ENCODE results near the gene LBP.
A peak's percentile ranks its signal among the peaks of the same experiment; 100 is the strongest.
"Not testable (repeated sequence)": the region's sequence is repeated elsewhere in the genome, so short reads cannot be mapped to it uniquely, and the experiment has no call there.

LBP gene

DNA sequence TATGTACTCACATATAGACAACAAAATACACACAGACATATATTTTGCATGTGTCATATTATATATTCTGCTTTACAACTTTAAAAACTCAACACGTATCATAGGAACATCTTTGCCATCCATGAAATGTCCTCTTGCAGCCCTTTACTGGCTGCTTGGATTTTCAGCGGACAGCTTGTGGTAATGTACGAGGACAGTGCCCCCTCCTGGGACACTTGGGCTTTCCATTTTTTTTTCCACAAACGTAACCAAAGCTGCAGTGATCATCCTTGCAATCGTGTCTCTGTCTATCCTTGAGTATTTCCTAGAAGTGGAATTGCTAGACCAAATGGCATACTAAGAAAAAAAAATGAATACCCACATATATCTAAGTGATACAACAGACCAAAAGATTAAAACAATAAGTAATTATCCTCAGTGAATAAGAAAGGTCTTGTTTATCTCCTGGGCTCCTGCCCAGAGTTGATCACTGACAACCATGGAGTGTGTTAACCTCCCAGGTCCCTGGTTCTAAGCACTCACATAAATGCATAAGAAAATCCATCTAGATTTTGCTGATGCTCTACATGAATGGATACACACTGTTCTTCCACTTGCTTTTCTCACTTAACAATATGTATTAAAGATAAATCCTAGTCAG, 24.2 kb upstream of the LBP start:
- DNase-seq (ENCODE audit: low spot score) = peak; percentile 78

DNA sequence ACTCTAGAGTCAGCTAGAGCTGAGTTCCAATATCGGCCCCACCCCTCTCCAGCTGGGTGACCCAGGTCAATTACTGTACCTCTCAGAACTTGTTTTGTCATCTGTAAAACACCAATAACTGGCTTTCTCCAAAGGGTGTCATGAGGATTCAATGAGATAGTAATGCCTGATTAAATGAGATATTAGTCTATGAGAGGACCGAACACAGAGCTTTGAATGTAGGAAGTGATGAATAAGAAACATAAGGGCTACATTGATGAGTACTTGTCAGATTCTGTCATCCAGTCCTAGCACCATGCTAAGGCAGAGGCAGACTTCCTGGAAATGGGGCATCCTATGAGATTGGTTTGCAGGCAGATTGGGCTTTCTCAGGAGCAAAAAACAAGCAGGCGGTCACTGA, 22.1 kb upstream of the LBP start:
- DNase-seq (ENCODE audit: low spot score) = no peak

DNA sequence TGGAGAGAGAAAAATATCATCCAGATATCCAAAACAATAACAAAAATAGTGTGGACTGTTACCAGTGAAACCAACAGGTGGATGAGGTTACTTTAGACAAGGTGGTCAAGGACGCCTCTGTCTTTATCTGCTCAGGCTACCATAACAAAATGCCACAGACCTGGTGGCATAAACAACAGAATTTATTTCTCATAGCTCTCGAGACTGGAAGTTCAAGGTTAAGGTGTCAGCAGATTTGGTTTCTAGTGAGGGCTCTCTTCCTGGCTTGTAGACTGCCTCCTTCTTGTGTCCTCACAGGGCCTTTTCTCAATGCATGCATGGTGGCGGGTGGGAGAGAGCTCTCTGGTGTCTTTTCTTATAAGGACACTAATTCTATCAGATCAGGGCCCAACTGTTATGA, 21.1 kb upstream of the LBP start:
- DNase-seq (ENCODE audit: low spot score) = no peak

DNA sequence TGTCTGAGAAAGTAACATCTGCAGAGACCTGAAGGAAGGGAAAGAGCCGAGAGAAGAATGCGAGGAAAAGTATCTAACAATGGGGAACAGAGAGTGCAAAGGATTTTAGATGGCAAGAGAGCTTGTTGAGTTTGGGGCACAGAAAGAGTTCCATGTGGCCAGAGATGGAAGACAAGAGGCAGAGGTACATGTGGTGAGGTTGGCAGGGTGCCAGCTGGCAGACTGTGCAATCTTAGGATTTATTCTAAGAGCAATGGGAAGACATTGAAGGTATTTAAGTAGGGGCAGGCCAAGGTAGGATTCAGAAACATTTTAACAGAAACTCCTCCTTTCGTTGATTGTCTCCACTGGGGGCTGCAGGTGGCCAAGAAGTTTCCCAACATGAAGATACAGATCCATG, 20.4 kb upstream of the LBP start:
- DNase-seq (ENCODE audit: low spot score) = no peak

DNA sequence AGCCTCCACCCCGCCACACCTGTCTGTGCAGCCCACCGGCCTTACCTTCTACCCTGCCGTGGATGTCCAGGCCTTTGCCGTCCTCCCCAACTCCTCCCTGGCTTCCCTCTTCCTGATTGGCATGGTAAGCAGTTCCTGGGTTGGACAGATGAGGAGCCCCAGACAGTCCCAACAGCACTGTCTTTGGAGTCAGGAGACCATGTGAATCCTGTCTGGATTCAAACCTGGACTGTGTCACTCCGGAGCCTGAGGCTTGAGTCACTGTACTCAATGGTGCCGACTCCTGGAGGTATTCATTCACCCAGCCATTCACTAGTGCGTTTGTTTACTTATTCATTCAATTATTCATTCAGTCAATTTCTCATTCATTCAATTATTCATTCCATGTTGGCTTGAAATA, 20.0 kb upstream of the LBP start:
- DNase-seq (ENCODE audit: low spot score) = no peak

DNA sequence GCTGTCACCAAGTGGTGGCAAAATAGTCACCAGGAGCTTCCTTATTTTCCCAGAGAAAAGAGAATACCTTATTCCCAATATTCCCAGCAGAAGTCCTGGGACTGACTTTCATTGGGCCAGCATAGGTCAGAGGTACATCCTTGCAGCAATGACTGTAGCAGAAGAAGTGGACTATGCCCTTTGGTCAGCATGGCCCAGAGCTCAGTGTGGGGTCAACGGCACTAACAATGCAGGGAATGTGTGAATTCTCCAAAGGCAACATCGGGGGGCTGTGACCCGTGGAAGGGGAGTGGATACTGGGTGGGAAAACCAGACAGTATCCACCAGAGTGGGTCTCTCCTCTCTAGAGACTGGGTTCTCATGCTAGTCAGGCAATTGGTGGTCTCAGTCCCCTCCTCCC, 15.6 kb upstream of the LBP start:
- DNase-seq (ENCODE audit: low spot score) = no peak

DNA sequence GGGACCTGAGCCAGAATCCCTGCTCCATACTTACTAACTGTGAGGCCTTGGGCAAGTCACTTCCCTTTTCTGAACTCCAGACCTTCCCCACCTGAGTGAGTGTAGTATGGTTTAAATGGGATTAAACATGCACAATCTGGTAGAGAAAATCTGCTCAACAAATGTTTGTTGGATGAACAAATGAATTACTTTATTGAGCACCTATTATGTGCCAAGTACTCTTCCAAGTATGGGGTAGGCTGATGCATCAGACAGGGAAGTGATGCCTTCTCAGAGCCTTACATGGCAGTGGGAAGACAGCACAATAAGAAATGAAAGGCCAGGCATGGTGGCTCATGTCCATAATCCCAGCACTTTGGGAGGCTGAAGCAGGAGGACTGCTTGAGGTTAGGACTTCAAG, 15.0 kb upstream of the LBP start:
- DNase-seq (ENCODE audit: low spot score) = no peak

DNA sequence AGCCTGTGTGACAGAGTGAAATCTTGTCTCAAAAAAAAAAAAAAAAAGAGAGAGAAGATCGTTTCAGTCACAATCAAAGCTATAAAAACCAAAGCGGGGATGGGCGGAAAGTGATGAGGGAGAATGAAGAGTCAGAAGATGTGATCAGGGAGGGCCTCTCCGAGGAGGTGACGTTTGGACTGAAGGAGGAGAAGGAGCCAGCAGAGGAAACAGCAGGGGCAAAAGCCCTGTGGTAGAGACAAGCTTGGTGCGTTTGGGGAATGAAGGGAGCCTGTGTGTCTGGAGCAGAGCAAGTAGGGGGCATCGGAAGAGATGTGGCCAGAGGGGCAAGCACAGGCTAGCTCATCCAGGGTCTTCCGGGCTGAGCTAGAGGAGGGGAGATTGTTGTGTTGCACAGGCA, 14.5 kb upstream of the LBP start:
- DNase-seq (ENCODE audit: low spot score) = no peak

DNA sequence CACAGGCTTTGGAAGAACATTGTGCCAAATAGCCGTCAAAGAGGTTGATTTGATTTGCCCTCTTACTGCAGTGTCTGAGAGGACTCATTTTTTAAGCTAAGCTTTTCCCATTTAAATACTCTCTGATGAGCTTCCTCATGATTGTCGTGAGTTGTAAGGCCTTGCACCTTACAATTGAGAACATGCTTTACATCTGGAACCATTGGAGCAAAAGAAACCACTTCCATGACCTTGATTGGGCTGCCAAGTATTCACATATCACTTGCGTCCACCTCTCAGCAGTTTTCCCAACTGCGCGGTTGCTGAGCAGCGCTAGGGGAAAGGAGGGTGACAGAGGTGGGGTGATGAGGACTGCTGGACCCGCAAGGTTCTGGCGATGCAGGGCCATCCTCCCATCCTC, 12.3 kb upstream of the LBP start:
- DNase-seq (ENCODE audit: low spot score) = no peak

DNA sequence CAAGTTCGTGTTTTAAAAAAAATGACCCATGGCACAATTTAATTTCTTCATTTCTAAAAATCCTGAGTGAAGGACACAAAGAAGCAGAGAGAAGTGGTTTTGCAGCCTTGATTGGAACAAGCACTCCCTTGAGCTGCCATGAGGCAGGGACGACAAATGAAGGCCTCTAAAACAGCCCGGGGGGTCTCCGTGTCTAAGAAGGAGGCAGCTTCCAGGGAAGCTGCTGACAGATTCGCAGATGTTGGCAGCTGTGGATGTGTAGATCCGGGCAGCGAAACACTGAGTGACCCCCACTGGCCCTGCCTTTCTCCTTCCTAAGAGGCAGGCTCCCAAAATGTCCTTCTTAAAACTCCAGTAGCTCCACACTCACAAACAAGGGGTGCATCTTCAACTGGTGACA, 9.6 kb upstream of the LBP start:
- DNase-seq (ENCODE audit: low spot score) = no peak

DNA sequence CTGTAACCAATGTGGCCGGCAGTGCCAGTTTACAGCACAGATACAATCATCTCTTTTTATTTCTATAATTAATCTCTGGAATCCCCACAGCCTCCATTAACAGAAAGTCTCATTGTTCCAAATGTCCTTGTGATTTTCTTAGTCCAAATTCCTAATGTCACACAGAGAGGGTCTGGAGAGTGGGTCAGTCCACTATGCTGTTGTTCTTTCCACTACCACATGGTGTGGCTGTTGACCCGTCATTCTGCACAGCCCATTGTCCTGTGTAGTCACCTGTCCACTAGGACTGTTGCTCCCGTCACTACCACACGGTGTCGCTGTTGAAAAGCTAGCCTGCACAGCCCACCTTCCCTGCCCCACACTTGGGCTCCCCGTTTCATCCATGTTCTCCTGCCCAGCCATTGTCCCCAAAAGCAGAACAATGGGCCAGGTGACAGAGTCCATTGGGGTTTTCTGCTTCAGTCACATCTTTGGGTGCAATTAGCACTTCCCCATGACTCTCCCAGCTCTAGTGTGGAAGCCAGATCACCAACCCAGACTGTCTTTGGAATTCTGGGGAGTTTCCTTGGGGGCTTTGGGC, 8.6 kb upstream of the LBP start:
- DNase-seq (ENCODE audit: low spot score) = no peak

DNA sequence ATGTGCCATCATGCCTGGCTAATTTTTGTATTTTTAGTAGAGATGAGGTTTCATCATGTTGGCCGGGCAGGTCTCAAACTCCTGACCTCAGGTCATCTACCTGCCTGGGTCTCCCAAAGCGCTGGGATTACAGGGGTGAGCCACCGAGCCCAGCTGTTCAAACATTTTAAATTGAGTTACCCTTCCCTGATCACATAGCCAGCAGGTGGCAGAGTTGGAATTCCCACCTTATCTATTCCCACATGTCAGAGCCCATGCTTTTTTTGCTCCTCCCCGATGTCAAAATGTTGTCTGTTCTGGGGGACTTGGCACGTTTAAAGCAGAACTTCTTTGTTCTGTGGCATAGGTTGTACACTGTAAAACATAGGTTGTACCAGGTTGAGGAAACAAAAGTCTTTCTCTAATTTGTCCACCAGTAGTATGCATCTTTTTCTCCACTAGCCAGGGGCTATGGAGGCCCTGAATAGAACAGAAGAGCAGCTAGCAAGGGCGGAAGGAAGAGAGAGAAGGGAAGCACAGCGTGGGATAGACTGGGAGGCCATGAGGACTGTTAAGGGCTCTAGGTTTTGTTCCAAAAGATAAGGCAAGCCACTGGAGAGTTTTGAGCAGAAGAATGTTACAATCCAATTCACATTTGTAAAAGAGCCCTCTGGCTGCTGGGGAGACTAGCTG, 7.3 kb upstream of the LBP start:
- no peak for DNase-seq (ENCODE audit: low spot score)

DNA sequence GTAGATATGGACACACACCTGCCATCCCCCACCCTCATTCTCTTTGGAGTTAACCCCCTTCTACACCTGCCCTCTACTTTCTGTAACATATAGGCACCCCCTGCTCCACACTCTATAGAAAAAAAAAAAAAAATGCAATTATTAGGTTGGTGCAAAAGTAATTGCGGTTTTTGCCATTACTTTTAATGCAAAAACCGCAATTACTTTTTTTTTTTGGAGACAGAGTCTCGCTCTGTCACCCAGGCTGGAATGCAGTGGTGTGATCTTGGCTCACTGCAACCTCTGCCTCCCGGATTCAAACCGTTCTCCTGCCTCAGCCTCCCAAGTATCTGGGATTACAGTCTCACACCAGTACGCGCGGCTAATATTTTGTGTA, 6.8 kb upstream of the LBP start:
- DNase-seq (ENCODE audit: low spot score) = not testable (repeated sequence)

DNA sequence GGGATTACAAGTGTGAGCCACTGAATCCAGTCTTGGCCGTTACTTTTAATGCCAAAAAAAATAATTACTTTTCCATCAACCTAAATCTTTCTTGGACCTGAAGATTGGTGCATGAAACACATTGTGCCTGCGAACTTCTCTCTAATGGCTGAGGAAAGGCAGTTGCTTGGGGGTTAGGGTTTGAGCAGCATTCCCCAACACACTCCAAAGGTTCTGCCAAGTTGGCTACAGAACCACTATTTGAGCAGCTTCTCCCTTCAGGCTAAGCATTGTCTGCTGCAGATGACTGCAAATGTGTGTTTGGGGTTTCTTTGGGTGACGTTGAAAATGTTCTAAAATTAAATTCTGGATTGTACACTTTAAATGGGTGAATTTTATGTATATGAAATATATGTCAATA, 6.3 kb upstream of the LBP start:
- DNase-seq (ENCODE audit: low spot score) = no peak

DNA sequence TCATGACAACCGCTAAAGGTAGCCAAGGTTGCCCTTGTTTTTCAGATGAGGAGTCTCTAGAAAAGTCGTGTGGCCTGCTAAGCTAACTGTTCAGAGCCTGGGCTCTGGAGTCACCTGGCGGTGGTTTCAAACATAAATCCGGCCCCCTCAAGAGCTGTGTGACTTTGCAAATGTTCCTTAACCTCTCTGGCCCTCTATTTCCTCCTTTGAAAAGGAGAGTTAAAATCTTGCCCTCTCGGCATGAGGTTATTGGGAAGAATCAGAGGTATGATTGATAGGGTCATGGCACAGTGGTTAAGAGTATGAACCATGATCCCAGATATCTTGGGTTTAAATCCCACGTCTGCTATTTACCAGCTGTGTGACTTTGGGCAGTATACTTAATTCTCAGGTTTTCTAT, 5.6 kb upstream of the LBP start:
- DNase-seq (ENCODE audit: low spot score) = no peak

DNA sequence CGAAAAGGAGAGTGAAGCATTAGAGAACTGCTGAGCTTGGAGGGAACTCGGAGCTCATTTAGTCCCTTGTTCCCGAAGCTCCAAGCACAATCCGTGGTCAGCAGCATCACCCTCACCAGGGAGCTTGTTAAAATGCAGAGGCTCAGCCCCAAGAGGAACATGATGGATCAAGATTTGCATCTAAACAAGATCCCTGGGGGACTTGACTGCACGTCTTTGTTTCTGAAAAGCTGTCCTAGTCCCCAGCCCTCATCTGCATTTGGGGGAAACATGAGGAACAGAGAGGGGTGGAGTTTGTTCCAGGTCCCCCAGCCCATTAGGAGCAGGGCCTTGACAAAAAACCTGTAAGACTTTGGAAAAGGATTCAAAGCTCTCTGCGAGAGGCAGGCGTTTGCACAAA, 4.1 kb upstream of the LBP start:
- DNase-seq (ENCODE audit: low spot score) = no peak

DNA sequence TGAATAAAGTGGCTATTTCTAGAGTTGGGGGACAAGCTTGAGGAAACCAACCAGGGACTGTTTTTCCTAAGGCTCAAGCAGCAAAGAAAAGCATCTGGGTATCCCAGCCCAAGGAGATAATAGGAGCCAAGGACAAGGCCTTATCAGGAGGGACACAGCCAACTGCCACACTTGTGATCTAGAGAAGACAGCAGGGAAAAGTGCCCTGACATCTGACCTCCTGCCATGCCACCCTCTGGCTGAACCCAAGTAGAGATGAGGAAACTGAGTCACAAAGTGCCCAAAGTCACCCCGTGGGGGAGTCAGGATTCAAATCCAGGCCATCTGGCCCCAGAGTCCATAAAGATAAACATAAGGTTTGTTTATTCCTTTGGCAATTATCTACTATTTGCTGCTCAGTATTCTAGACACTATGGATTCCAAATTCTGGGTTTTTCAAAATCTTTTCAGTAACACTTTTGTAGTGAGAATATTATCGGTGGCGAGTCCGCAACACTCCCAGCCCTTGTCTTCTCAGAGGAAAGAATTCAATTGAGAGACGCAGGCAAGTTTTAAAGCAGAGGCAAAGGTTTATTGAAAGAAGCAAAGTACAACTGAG, 3.5 kb upstream of the LBP start:
- no peak for DNase-seq (ENCODE audit: low spot score)

DNA sequence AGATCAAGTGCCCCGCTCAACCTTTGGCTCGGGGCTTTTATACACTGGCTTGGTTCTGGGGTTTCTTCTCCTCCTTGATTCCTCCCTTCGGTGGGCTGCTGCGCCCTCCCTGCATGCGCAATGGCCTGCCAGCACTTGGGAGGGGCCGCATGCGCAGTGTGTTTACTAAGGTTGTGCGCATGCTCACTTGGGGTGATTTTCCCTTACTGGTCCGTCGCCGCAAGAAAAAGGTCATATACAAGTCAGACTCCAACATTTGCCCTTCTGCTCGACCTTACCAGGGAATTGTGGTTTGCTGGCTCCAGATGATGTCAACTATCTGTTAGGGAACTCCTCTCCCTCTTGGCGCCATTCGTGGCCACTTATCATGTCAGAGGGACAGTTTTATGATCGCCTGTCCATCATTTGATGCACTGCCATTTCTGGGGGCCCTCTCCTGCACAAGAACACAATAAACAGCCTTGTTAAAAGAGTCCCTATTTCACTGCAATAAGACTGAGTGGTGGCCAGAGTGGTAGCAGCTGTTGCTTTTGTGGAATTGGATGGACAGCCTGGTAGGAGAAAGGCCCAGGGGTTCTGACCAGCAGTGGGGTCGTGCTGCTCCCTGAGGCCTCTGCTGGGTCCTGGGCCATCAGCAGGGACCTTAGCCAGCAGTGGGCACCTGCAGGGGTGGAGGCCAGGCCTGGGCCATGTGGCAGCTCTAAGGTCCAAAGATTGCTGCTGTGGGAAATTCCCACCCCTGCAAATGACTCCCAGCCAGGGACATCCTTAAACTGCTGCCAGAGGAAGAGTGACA, 2.8 kb upstream of the LBP start:
- peak; percentile 34 for DNase-seq (ENCODE audit: low spot score)

DNA sequence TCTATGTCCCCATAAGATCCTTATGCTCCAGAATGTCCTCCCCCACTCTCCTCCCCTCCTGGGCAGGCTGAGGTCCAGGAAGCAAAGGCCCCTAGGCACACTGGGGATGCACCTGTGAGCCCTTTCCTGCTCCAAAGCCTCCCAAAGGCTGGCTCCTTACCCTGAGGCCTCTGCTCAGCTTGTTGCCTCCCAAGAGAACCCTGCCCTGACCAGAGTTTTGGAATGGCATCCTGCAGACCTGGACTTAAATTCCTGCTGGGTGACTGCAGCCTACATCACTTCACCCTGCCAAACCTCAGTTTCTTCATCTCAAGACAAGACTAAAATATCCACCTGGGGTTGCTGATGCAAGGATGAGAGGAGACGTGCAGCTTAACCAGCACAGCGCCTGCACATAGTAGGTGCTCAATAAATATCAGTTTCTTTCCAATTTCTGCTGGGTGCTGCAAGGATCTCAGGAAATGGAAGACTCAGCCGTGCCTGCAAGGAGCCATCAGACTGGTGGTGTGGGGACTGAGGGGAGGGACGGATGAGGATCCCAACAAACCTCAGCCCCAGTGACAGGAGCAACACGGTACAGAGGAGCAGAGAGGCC, 2.1 kb upstream of the LBP start:
- DNase-seq (ENCODE audit: low spot score) = no peak

DNA sequence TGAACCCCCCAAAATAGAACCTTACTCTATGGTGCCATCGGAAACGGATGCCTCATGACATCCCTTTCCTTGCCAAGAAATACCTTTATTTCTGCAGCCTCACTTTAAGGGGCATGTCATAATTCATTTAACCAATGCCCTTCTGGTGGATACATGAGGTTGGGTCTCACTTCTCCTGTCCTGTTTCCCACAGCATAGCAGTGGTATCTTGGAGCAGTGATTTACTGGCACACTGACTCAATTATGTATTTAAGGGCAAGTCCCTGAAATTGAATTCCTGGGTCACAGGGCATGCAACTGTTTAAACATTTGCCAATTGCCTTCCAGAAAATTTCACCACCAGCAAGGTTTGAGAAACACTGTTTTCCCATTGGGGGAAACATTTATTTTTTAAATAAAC, 639 bp upstream of the LBP start:
- DNase-seq (ENCODE audit: low spot score) = no peak

DNA sequence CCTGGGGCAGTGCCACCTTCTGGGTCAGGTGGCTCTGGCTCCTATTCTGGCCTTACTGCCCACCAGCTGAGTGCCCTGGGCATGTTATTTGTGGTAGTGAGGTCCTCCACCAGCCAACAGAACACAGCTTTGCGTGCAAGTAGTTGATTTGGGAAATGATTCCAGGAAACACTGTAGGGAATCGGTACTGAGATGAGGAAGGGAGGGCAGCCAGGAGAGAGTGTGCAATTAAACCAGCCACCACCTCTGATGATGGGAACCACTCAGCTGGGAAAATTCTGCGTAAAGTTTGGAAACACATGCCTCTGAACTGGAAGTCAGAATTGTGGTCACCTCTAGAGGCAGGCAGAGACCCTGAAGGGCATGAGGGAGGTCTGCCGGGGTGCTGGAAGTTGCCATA, 459 bp downstream of the LBP start:
- no peak for DNase-seq (ENCODE audit: low spot score)

DNA sequence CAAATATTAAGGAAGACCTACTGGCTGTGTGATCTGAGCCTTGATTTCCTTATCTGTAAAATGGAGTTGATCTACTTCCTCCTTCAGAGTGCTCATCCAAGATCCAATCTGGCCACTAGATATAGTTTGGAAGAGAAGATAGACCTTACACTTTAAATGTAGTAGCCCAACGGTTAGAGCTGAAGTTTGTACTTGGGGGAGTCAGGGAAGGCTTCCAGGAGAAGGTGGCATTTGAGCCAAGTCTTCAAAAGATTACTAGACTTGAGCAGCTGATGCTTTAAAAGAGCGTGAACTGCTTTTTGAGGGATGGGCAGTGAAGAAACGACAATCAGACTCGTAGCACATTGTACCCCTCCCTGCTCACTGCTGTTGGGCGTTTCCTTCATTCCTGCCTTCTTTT, 3.6 kb downstream of the LBP start:
- DNase-seq (ENCODE audit: low spot score) = no peak

Measured in AG08395 (cell line).